Activated CD4-positive, alpha-beta T cell treated with anti-CD3 and anti-CD28 coated beads, Interleukin-2, amount 10 ng/mL, durations not matched to agents 24 days and 14 days (primary cell): ENCODE measurements around the gene BARD1. TPM values are rescaled to one million over a fixed set of nuclear protein-coding genes. Genes with fewer than 3 reads are reported as not detected.

Experiments
- DNase-seq: peaks from one replicate; pipeline ENCODE4 v3.0.0; 2022
- H3K27ac Mint-ChIP-seq: one replicate; pipeline ENCODE4 v1.8.0; 2022; ENCODE audit warnings: mild to moderate bottlenecking, mixed read lengths
- H3K27me3 Mint-ChIP-seq: one replicate; pipeline ENCODE4 v1.8.0; 2022; ENCODE audit warnings: mixed read lengths
- H3K36me3 Mint-ChIP-seq: one replicate; pipeline ENCODE4 v1.8.0; 2022; ENCODE audit warnings: low read depth, mild to moderate bottlenecking, mixed read lengths
- H3K4me1 Mint-ChIP-seq: one replicate; pipeline ENCODE4 v1.8.0; 2021; ENCODE audit warnings: mixed read lengths
- H3K4me3 Mint-ChIP-seq: one replicate; pipeline ENCODE4 v1.8.0; 2022; ENCODE audit warnings: mild to moderate bottlenecking, moderate library complexity, mixed read lengths
- H3K9me3 Mint-ChIP-seq: one replicate; pipeline ENCODE4 v1.8.0; 2021; ENCODE audit warnings: mixed read lengths
- intact Hi-C: fragments of 100-400 bp; cut with micrococcal nuclease; formaldehyde crosslinking; loops from one replicate; pipeline ENCODE4 v1.15.1; 2023
- total RNA-seq: library from RNA; stranded (reverse); gene quantifications from 2 replicates; pipeline ENCODE4 v1.2.3, GENCODE V29; 2022

Gene BARD1
- total RNA-seq, 1 donor from 2014 or later = 34.3 TPM

DNA sequence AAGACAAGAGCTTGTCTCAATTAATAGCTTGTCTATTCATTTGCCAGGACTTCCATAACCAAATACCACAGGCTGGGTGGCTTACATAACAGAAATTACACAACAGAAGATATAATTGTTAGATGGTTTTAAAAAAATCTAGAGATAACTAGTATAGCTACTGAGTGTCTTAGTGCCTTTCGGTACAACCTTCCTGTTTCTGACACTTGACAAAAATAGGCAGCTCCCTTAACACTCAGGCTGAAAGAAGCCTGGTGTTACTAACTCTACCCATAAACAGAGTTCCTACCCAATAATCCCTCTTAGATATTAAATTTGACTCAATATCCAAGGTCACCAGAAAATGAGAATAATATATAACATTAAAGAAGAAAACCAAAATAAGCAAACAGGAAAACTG lies 129.7 kb downstream of the BARD1 start:
- H3K27me3 Mint-ChIP-seq = peaks cover 4% of the 10 kb centered on the region
- DNase-seq = no peak
- H3K4me1 Mint-ChIP-seq = peaks cover 11% of the 10 kb centered on the region
- no peak overlapping the region for H3K4me3 Mint-ChIP-seq
- no peaks in the 10 kb centered on the region for H3K9me3 Mint-ChIP-seq
- H3K36me3 Mint-ChIP-seq = no peaks in the 10 kb centered on the region
- H3K27ac Mint-ChIP-seq = no peak overlapping the region
- intact Hi-C loops = no loop called here

GRCh38 chr2:214676421-214677089 lies 132.9 kb downstream of the BARD1 start:
- DNase-seq = no peak
- Mint-ChIP-seq H3K9me3 (no peaks in the 10 kb centered on the region), H3K4me3 (no peak overlapping the region), H3K27me3 (no peaks in the 10 kb centered on the region), H3K36me3 (no peaks in the 10 kb centered on the region), H3K27ac (no peak overlapping the region), H3K4me1 (peaks cover 5% of the 10 kb centered on the region)
- intact Hi-C loops = no loop called here
